ENCODE data around the gene GMDS. TPM values are rescaled to one million over a fixed set of nuclear protein-coding genes. Genes with fewer than 3 reads are reported as not detected.

GMDS gene
- total and polyA plus RNA-seq, 2 donors (not counting 1 experiment from before 2014, with no cell fraction given), result 12.7 to 34.5 TPM

DNA sequence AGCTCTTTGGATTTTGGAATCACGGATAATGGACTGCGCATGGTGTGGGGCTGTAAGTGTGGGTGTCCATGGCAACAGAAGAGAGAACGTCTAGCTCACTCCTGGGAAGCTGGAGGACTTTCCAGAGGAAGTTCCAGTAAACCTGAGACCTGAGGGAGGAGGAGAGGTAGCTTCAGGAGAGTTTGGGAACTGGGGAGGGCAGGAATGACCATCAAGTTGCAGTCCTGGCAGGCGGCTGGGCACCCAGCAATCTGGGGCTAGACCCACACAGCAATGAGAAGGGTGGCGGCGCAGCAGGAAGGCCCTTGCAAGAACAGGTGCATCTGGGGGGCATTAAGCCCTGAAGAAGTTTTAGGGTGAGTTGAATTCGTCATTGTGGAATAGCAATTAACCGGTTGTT lies 539.8 kb downstream of the GMDS start:
- no peak for DNase-seq (ENCODE audit: low read depth in 2 of 2)
- Histone ChIP-seq H2AFZ (ENCODE audit: low read length) (no peak overlapping the region), H3K4me3 (replicated peaks in 1 of 4; ENCODE audit: control extremely low read depth in 1 of 4, insufficient read depth in 1 of 4, low read depth in 3 of 4, low read length in 4 of 4) (no peak overlapping the region), H4K20me1 (ENCODE audit: control insufficient read depth, extremely low read depth, insufficient read depth, low read length) (no peaks in the 10 kb centered on the region), H3K4me2 (ENCODE audit: extremely low read depth, insufficient read depth, low read length) (no peak overlapping the region), H3K36me3 (ENCODE audit: control insufficient read depth, insufficient read depth, low read length) (no peaks in the 10 kb centered on the region), H3K9me3 (ENCODE audit: control insufficient read depth, insufficient read depth, low read depth, low read length) (no peaks in the 10 kb centered on the region), H3K9ac (ENCODE audit: insufficient read depth, low read length) (no peak overlapping the region), H3K79me2 (ENCODE audit: control insufficient read depth, insufficient read depth, low read length) (no peaks in the 10 kb centered on the region), H3K27ac (ENCODE audit: insufficient read depth, low read length) (no peak overlapping the region), H3K4me1 (ENCODE audit: control insufficient read depth, extremely low read depth, insufficient read depth, low read length) (peaks cover 8% of the 10 kb centered on the region), H3K27me3 (ENCODE audit: control insufficient read depth, insufficient read depth, low read length) (no peaks in the 10 kb centered on the region)
- TF ChIP-seq, protein P1, sequence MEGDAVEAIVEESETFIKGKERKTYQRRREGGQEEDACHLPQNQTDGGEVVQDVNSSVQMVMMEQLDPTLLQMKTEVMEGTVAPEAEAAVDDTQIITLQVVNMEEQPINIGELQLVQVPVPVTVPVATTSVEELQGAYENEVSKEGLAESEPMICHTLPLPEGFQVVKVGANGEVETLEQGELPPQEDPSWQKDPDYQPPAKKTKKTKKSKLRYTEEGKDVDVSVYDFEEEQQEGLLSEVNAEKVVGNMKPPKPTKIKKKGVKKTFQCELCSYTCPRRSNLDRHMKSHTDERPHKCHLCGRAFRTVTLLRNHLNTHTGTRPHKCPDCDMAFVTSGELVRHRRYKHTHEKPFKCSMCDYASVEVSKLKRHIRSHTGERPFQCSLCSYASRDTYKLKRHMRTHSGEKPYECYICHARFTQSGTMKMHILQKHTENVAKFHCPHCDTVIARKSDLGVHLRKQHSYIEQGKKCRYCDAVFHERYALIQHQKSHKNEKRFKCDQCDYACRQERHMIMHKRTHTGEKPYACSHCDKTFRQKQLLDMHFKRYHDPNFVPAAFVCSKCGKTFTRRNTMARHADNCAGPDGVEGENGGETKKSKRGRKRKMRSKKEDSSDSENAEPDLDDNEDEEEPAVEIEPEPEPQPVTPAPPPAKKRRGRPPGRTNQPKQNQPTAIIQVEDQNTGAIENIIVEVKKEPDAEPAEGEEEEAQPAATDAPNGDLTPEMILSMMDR (conservative IDR thresholded peaks at IDR 0.05 in 1 of 2, IDR thresholded peaks at IDR 0.05 in 1 of 2; ENCODE audit: low read depth in 1 of 2, low read length in 2 of 2), result no peak
- no peak for TF ChIP-seq EZH2 (IDR thresholded peaks at IDR 0.05; ENCODE audit: low read length, missing control alignments)

DNA sequence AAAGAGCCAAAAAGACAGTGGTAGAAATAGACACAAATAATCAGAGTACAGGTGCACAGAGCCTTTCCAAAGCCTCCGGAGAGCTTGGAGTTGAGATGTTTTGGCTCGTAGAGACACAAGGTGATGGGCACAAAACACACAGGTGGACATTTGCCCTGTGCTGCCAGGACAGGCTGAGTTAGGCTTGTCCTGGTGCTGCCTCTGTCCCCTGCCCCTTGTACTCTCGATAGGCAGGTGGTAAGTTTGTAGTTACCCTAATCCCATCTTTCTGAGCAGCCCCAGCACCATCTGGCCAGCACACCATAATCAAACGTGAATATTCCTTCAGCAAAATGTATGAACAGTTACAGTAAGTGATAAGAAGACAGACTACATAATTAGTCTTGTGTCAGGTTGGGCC lies 540.2 kb downstream of the GMDS start:
- Histone ChIP-seq H3K79me2 (ENCODE audit: control insufficient read depth, insufficient read depth, low read length) (no peaks in the 10 kb centered on the region), H3K27ac (ENCODE audit: insufficient read depth, low read length) (no peak overlapping the region), H3K9ac (ENCODE audit: insufficient read depth, low read length) (no peak overlapping the region), H3K27me3 (ENCODE audit: control insufficient read depth, insufficient read depth, low read length) (no peaks in the 10 kb centered on the region), H2AFZ (ENCODE audit: low read length) (no peak overlapping the region), H3K9me3 (ENCODE audit: control insufficient read depth, insufficient read depth, low read depth, low read length) (no peaks in the 10 kb centered on the region), H3K36me3 (ENCODE audit: control insufficient read depth, insufficient read depth, low read length) (no peaks in the 10 kb centered on the region), H3K4me2 (ENCODE audit: extremely low read depth, insufficient read depth, low read length) (no peak overlapping the region), H4K20me1 (ENCODE audit: control insufficient read depth, extremely low read depth, insufficient read depth, low read length) (no peaks in the 10 kb centered on the region), H3K4me3 (replicated peaks in 1 of 4; ENCODE audit: control extremely low read depth in 1 of 4, insufficient read depth in 1 of 4, low read depth in 3 of 4, low read length in 4 of 4) (no peak overlapping the region), H3K4me1 (ENCODE audit: control insufficient read depth, extremely low read depth, insufficient read depth, low read length) (peaks cover 8% of the 10 kb centered on the region)
- DNase-seq (ENCODE audit: low read depth in 2 of 2), result no peak
- no peak for TF ChIP-seq EZH2 (IDR thresholded peaks at IDR 0.05; ENCODE audit: low read length, missing control alignments)
- TF ChIP-seq, protein P1 (conservative IDR thresholded peaks at IDR 0.05 in 1 of 2, IDR thresholded peaks at IDR 0.05 in 1 of 2; ENCODE audit: low read depth in 1 of 2, low read length in 2 of 2), result no peak

DNA sequence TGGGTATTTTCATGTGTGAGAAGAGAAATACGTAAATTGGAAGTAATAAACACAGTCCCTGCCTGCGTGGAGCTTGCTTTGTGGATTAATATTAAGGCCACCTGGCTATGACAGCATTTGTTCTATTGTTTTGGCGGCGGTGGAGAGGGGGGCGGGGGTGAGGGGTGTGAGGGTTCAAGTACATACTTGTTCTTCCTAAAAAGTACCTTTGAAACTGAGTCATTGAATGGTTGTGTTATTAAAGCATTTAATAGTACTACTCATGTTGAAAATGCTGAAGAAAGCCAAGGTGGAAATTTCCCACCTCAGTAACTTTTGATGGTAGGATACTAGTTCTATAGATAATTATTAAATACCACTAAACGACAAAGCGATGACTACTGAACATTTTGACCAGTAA lies 540.7 kb downstream of the GMDS start:
- TF ChIP-seq EZH2 (IDR thresholded peaks at IDR 0.05; ENCODE audit: low read length, missing control alignments), result no peak
- TF ChIP-seq, protein P1 (conservative IDR thresholded peaks at IDR 0.05 in 1 of 2, IDR thresholded peaks at IDR 0.05 in 1 of 2; ENCODE audit: low read depth in 1 of 2, low read length in 2 of 2), result no peak

More for the DNA sequence above, 540.7 kb downstream of the GMDS start:
- Histone ChIP-seq H3K9ac (ENCODE audit: insufficient read depth, low read length) (no peak overlapping the region), H4K20me1 (ENCODE audit: control insufficient read depth, extremely low read depth, insufficient read depth, low read length) (no peaks in the 10 kb centered on the region), H3K4me1 (ENCODE audit: control insufficient read depth, extremely low read depth, insufficient read depth, low read length) (peaks cover 8% of the 10 kb centered on the region), H3K79me2 (ENCODE audit: control insufficient read depth, insufficient read depth, low read length) (no peaks in the 10 kb centered on the region), H3K4me3 (replicated peaks in 1 of 4; ENCODE audit: control extremely low read depth in 1 of 4, insufficient read depth in 1 of 4, low read depth in 3 of 4, low read length in 4 of 4) (no peak overlapping the region), H3K27me3 (ENCODE audit: control insufficient read depth, insufficient read depth, low read length) (no peaks in the 10 kb centered on the region), H3K9me3 (ENCODE audit: control insufficient read depth, insufficient read depth, low read depth, low read length) (no peaks in the 10 kb centered on the region), H3K27ac (ENCODE audit: insufficient read depth, low read length) (no peak overlapping the region), H2AFZ (ENCODE audit: low read length) (no peak overlapping the region), H3K36me3 (ENCODE audit: control insufficient read depth, insufficient read depth, low read length) (no peaks in the 10 kb centered on the region), H3K4me2 (ENCODE audit: extremely low read depth, insufficient read depth, low read length) (no peak overlapping the region)
- DNase-seq (ENCODE audit: low read depth in 2 of 2), result no peak

All from fibroblast of lung (primary cell).